Measurements from ENCODE around the gene DAPL1. TPM values are rescaled to one million over a fixed set of nuclear protein-coding genes. Genes with fewer than 3 reads are reported as not detected.

Gene DAPL1
- polyA plus RNA-seq, 1 of the 3 experiments (the other 2 are of a cell fraction), result not detected

DNA sequence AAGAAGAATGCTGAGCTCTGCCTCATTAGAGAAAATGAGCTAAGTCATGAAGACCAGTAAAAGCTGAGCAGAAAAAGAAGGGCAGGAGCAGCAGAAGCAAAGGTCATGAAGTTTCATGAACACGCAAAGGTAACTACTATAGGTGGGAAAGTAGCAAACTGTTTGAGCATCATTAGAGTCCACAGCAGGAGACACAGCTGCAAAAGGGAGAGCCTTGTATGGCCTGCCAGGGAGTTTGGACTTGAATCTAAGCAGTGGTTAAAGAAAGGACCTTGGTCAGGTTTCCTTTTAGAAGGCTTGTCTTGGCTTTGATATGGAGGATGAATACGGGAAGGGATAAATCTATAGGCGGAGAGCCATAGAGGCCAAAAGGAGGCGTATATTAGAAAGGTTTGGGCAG lies 34.0 kb downstream of the DAPL1 start (continued):
- TF ChIP-seq SIN3A (IDR thresholded peaks at IDR 0.05; ENCODE audit: borderline replicate concordance, low read depth, low read length) (no peak), MEF2A (IDR thresholded peaks at IDR 0.05; ENCODE audit: borderline replicate concordance, low read depth) (no peak), EZH2phosphoT487 (IDR thresholded peaks at IDR 0.05; ENCODE audit: borderline replicate concordance, low read depth) (no peak), RXRA (IDR thresholded peaks at IDR 0.05; ENCODE audit: borderline replicate concordance, low read depth) (no peak)

DNA sequence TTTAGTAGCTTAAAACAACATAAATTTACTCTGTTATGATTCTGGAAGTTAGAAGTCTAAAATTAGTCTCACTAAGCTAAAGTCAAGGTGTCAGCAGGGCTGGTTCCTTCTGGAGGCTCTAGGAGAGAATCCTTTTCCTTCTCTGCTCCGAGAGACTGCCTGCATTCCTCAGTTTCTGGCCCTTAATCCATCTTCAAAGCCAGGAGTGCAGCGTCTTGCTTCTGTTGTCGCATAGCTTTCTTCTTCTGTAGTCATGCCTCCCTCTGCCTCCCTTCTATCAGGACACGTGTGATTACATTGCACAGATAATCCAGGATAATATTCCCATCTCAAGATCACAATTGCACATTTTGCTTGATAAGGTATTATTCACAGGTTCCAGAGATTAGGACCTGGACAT lies 35.1 kb downstream of the DAPL1 start:
- 85% methylated on average over 4 of the region's 4 CpGs for WGBS (ENCODE audit: low lambda C conversion rate)
- POLR2A ChIA-PET, result no interaction called here
- H3K9ac ChIP-seq, result no peak overlapping the region
- H3K4me2 ChIP-seq, result no peak overlapping the region
- peaks cover 9% of the 10 kb centered on the region for H3F3A ChIP-seq (replicated peaks; ENCODE audit: insufficient read depth)
- no peak overlapping the region for H3K4me3 ChIP-seq (ENCODE audit: low read depth in 2 of 2, low read length in 1 of 2)
- H3K79me2 ChIP-seq (ENCODE audit: insufficient read depth), result no peaks in the 10 kb centered on the region
- H3K9me2 ChIP-seq, result no peaks in the 10 kb centered on the region
- no peak overlapping the region for H2AFZ ChIP-seq (ENCODE audit: low read depth)
- H3K27me3 ChIP-seq (ENCODE audit: insufficient read depth), result no peaks in the 10 kb centered on the region
- H3K4me1 ChIP-seq (ENCODE audit: control insufficient read depth in 1 of 2, insufficient read depth in 2 of 2, low read depth in 1 of 2, low read length in 1 of 2), result peaks cover 0 to 12% of the 10 kb centered on the region in 2 experiments; a peak in 2 of 4 replicates
- no peak for TF ChIP-seq MXI1 (IDR thresholded peaks at IDR 0.05; ENCODE audit: low read depth, low read length)
- TF ChIP-seq NRF1 (IDR thresholded peaks at IDR 0.05; ENCODE audit: low read depth, low read length), result no peak
- TF ChIP-seq USF1 (IDR thresholded peaks at IDR 0.05; ENCODE audit: borderline replicate concordance, low read depth), result no peak
- TF ChIP-seq NFIC (IDR thresholded peaks at IDR 0.05; ENCODE audit: borderline replicate concordance), result no peak
- TF ChIP-seq REST (IDR thresholded peaks at IDR 0.05; ENCODE audit: low read depth, low read length), result no peak
- H3K36me3 ChIP-seq (replicated peaks in 1 of 2; ENCODE audit: control insufficient read depth in 1 of 2, insufficient read depth in 2 of 2, low read length in 1 of 2), result no peaks in the 10 kb centered on the region
- no peaks in the 10 kb centered on the region for H3K9me3 ChIP-seq
- no peak overlapping the region for H3K27ac ChIP-seq (ENCODE audit: low read depth in 2 of 2, low read length in 1 of 2)
- H4K20me1 ChIP-seq (ENCODE audit: insufficient read depth), result no peaks in the 10 kb centered on the region
- no peak for DNase-seq
- CTCF ChIA-PET, result no interaction called here

DNA sequence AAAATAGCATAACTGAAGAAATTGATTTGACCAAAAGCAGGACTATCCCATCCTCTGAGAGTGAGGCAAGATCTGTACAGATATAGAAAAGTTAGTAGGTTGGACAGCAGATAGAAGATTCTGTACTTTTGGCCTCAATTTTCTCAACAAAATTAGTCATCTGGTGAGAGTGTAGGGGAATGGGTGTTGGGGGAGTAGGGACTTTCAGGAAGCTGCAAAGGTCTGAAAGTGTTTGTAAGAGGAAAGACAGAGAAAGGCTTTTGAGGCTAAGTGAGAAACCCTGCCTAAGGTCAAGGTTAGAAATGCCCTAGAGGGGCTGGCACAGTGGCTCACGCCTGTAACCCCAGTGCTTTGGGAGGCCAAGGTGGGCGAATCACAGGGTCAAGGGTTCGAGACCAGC lies 40.3 kb downstream of the DAPL1 start:
- no peak for DNase-seq
- TF ChIP-seq RFX5 (IDR thresholded peaks at IDR 0.05; ENCODE audit: low read length) (no peak), CHD2 (IDR thresholded peaks at IDR 0.05; ENCODE audit: low read length, partially characterized antibody) (no peak), PBX3 (IDR thresholded peaks at IDR 0.05) (no peak), SIN3A (IDR thresholded peaks at IDR 0.05; ENCODE audit: borderline replicate concordance, low read depth, low read length) (no peak), GABPA (IDR thresholded peaks at IDR 0.05; ENCODE audit: low read depth) (no peak), TEAD4 (IDR thresholded peaks at IDR 0.05; ENCODE audit: borderline replicate concordance, insufficient read depth) (no peak), EP300 (IDR thresholded peaks at IDR 0.05; ENCODE audit: borderline replicate concordance in 1 of 2, low read depth in 1 of 2, low read length in 1 of 2) (no peak), FOXM1 (IDR thresholded peaks at IDR 0.05; ENCODE audit: low read depth) (no peak), USF1 (IDR thresholded peaks at IDR 0.05; ENCODE audit: borderline replicate concordance, low read depth) (no peak)
- TF ChIP-seq, protein P1, sequence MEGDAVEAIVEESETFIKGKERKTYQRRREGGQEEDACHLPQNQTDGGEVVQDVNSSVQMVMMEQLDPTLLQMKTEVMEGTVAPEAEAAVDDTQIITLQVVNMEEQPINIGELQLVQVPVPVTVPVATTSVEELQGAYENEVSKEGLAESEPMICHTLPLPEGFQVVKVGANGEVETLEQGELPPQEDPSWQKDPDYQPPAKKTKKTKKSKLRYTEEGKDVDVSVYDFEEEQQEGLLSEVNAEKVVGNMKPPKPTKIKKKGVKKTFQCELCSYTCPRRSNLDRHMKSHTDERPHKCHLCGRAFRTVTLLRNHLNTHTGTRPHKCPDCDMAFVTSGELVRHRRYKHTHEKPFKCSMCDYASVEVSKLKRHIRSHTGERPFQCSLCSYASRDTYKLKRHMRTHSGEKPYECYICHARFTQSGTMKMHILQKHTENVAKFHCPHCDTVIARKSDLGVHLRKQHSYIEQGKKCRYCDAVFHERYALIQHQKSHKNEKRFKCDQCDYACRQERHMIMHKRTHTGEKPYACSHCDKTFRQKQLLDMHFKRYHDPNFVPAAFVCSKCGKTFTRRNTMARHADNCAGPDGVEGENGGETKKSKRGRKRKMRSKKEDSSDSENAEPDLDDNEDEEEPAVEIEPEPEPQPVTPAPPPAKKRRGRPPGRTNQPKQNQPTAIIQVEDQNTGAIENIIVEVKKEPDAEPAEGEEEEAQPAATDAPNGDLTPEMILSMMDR (IDR thresholded peaks at IDR 0.05), result no peak
- Histone ChIP-seq H3K79me2 (ENCODE audit: insufficient read depth) (no peaks in the 10 kb centered on the region), H3K27me3 (ENCODE audit: insufficient read depth) (no peaks in the 10 kb centered on the region), H3K36me3 (replicated peaks in 1 of 2; ENCODE audit: control insufficient read depth in 1 of 2, insufficient read depth in 2 of 2, low read length in 1 of 2) (no peaks in the 10 kb centered on the region), H3K4me1 (ENCODE audit: control insufficient read depth in 1 of 2, insufficient read depth in 2 of 2, low read depth in 1 of 2, low read length in 1 of 2) (no peaks in the 10 kb centered on the region), H3K4me3 (ENCODE audit: low read depth in 2 of 2, low read length in 1 of 2) (no peak overlapping the region), H3K27ac (ENCODE audit: low read depth in 2 of 2, low read length in 1 of 2) (no peak overlapping the region), H3K9me2 (no peaks in the 10 kb centered on the region), H4K20me1 (ENCODE audit: insufficient read depth) (no peaks in the 10 kb centered on the region), H3K9me3 (no peaks in the 10 kb centered on the region), H2AFZ (ENCODE audit: low read depth) (no peak overlapping the region), H3F3A (replicated peaks; ENCODE audit: insufficient read depth) (no peaks in the 10 kb centered on the region), H3K4me2 (no peak overlapping the region), H3K9ac (no peak overlapping the region)
- 62% methylated on average over 3 of the region's 3 CpGs for WGBS (ENCODE audit: low lambda C conversion rate)
- POLR2A ChIA-PET, result no interaction called here
- CTCF ChIA-PET, result no interaction called here
